ENCODE measurements around the gene IKZF4. TPM values are rescaled to one million over a fixed set of nuclear protein-coding genes. Genes with fewer than 3 reads are reported as not detected.

IKZF4 gene
- 2.2 to 2.8 TPM (median 2.6 TPM) in 5 replicates for total RNA-seq (2022; extraction: Qiagen RNA extraction)

GRCh38 chr12:56020423-56021184, at the start of gene IKZF4:
Gene IKZF4 (plus strand): TSS chr12:56021043. CDS start chr12:56021494, 451 bp downstream.

DNA sequence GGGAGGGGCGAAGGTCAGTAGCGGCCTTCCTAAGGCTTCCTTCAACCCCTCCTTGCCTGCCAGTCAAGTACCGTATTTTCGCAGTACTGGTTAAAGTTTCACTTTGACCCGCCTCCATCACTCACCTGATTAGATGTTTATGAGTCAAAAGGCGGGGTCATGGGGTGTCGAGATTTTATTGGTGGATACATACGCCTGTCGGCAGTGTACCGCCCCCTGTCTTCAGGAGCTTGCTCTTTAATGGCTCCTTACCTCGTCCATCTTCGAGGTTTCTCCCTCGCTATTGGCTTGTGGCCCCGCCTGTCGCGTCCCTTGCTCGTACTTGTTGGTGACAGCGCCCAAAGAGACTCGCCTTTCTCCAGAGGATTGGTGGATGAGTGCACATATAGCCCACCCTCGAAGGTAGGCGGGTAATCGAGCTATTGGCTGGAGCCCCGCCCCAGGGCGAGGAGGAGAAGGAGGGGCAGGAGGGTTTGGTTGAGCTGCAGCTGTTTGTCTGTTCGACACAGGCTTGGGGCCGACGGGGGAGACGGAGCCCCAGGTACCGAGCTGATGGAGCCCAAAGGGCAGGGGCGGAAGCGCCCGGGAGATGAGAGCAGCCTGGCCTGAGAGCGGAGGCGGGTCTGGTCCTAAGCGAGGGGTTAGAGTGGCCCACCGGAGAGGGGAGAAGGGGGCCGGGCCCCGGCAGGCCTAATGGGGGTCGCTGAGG, 47.1 kb upstream of the IKZF4 start, which contains the start of gene RAB5B:
RAB5B (plus strand) TSS at position 480 of the 709 bp plus-strand sequence. CDS start 12,883 bp downstream, outside the sequence.

GRCh38 chr12:55996715-55997534, 23.9 kb upstream of the IKZF4 start, which contains the start of gene SUOX:
Gene SUOX (plus strand): TSS chr12:55997276. CDS start chr12:56002222, 4,946 bp downstream.

GRCh38 chr12:56041552-56042429, 20.9 kb downstream of the IKZF4 start, which contains the start of gene RPS26:
Gene RPS26 (plus strand): TSS chr12:56041918. CDS start chr12:56042167, 249 bp downstream.

DNA sequence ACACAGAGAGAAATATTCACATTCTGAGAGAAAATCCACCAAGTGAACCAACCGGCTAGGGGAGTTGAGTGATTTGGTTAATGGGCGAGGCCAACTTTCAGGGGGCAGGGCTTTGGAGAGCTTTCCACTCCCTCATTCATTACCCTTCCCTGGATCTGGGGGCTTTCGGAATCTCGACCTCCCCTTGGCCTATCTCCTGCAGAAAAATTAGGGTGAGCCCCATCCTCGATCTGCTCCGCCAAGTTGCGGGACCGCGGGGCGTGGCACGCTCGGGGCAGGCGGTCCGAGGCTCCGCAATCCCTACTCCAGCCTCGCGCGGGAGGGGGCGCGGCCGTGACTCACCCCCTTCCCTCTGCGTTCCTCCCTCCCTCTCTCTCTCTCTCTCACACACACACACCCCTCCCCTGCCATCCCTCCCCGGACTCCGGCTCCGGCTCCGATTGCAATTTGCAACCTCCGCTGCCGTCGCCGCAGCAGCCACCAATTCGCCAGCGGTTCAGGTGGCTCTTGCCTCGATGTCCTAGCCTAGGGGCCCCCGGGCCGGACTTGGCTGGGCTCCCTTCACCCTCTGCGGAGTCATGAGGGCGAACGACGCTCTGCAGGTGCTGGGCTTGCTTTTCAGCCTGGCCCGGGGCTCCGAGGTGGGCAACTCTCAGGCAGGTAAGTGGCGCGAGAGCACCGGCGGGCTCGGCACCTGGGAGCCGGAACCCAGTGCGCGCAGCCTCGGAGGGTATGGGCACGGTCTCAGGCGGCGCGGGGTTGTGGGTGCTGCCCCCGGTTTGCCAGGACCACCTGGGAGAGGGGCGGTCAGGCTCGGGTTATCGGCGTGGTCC, 59.1 kb downstream of the IKZF4 start, which contains the start of gene ERBB3:
ERBB3 (plus strand) TSS at position 443 of the 833 bp plus-strand sequence; CDS start at position 579, 136 bp downstream.

Other genes starting within 250 kb of the IKZF4 start
- 94.8 to 121 TPM (median 98.4 TPM) in 5 replicates for gene SARNP, start 203.3 kb upstream of the IKZF4 start, total RNA-seq (2022; extraction: Qiagen RNA extraction)
- 54.8 to 108 TPM (median 99.4 TPM) in 5 replicates for gene ORMDL2, start 203.0 kb upstream of the IKZF4 start, total RNA-seq (2022; extraction: Qiagen RNA extraction)
- gene DNAJC14, start 191.5 kb upstream of the IKZF4 start, total RNA-seq (2022; extraction: Qiagen RNA extraction), result 17.9 to 30.5 TPM (median 22.2 TPM) in 5 replicates
- 0.35 to 0.68 TPM (median 0.60 TPM) in 5 replicates for gene MMP19, start 178.1 kb upstream of the IKZF4 start, total RNA-seq (2022; extraction: Qiagen RNA extraction)
- gene PYM1, start 93.1 kb upstream of the IKZF4 start, total RNA-seq (2022; extraction: Qiagen RNA extraction), result 39.8 to 42.5 TPM (median 41.0 TPM) in 5 replicates
- gene DGKA, start 89.9 kb upstream of the IKZF4 start, total RNA-seq (2022; extraction: Qiagen RNA extraction), result 19.0 to 23.5 TPM (median 21.9 TPM) in 5 replicates
- 0.47 to 1.4 TPM (median 1.0 TPM) in 5 replicates for gene PMEL, start 55.0 kb upstream of the IKZF4 start, total RNA-seq (2022; extraction: Qiagen RNA extraction)
- 47.5 to 58.7 TPM (median 52.8 TPM) in 5 replicates for gene CDK2, start 54.2 kb upstream of the IKZF4 start, total RNA-seq (2022; extraction: Qiagen RNA extraction)
- gene RAB5B, start 47.0 kb upstream of the IKZF4 start, total RNA-seq (2022; extraction: Qiagen RNA extraction), result 26.1 to 35.8 TPM (median 33.9 TPM) in 5 replicates
- gene SUOX, start 23.8 kb upstream of the IKZF4 start, total RNA-seq (2022; extraction: Qiagen RNA extraction), result 7.2 to 10.2 TPM (median 9.5 TPM) in 5 replicates
- 493 to 887 TPM (median 760 TPM) in 5 replicates for gene RPS26, start 20.9 kb downstream of the IKZF4 start, total RNA-seq (2022; extraction: Qiagen RNA extraction)
- gene ERBB3, start 59.1 kb downstream of the IKZF4 start, total RNA-seq (2022; extraction: Qiagen RNA extraction), result 0.78 to 1.5 TPM (median 1.1 TPM) in 5 replicates
- 268 to 375 TPM (median 283 TPM) in 5 replicates for gene PA2G4, start 83.5 kb downstream of the IKZF4 start, total RNA-seq (2022; extraction: Qiagen RNA extraction)
- 4,103 to 6,224 TPM (median 5,662 TPM) in 5 replicates for gene RPL41, start 95.6 kb downstream of the IKZF4 start, total RNA-seq (2022; extraction: Qiagen RNA extraction)
- 2.9 to 3.6 TPM (median 3.1 TPM) in 5 replicates for gene ZC3H10, start 97.2 kb downstream of the IKZF4 start, total RNA-seq (2022; extraction: Qiagen RNA extraction)
- gene ESYT1, start 107.2 kb downstream of the IKZF4 start, total RNA-seq (2022; extraction: Qiagen RNA extraction), result 63.6 to 69.7 TPM (median 65.9 TPM) in 5 replicates
- 66.8 to 83.8 TPM (median 78.9 TPM) in 5 replicates for gene MYL6B, start 131.5 kb downstream of the IKZF4 start, total RNA-seq (2022; extraction: Qiagen RNA extraction)
- gene MYL6, start 137.3 kb downstream of the IKZF4 start, total RNA-seq (2022; extraction: Qiagen RNA extraction), result 2,179 to 2,596 TPM (median 2,229 TPM) in 5 replicates
- 28.4 to 36.2 TPM (median 33.1 TPM) in 5 replicates for gene SMARCC2, start 168.4 kb downstream of the IKZF4 start, total RNA-seq (2022; extraction: Qiagen RNA extraction)
- gene RNF41, start 200.9 kb downstream of the IKZF4 start, total RNA-seq (2022; extraction: Qiagen RNA extraction), result 22.2 to 30.8 TPM (median 25.8 TPM) in 5 replicates
- 55.6 to 63.2 TPM (median 62.6 TPM) in 5 replicates for gene NABP2, start 203.3 kb downstream of the IKZF4 start, total RNA-seq (2022; extraction: Qiagen RNA extraction)
- not detected in 5 replicates for gene SLC39A5, start 209.0 kb downstream of the IKZF4 start, total RNA-seq (2022; extraction: Qiagen RNA extraction)
- 37.4 to 45.4 TPM (median 44.6 TPM) in 5 replicates for gene ANKRD52, start 237.3 kb downstream of the IKZF4 start, total RNA-seq (2022; extraction: Qiagen RNA extraction)
- 14.2 to 16.2 TPM (median 15.9 TPM) in 5 replicates for gene COQ10A, start 245.9 kb downstream of the IKZF4 start, total RNA-seq (2022; extraction: Qiagen RNA extraction)